NOMO-1 treated with DMSO at 0.1 percent for 48 hours (cell line): Measurements from ENCODE around the gene CTNNA2.
"Not testable (repeated sequence)": the region's sequence is repeated elsewhere in the genome, so short reads cannot be mapped to it uniquely, and the experiment has no call there.

ENCODE experiments used
- DNase-seq: peaks from one replicate; lab custom pipeline; 2025; ENCODE audit not compliant: unreplicated experiment; lab: John Stamatoyannopoulos, UW

Gene CTNNA2

GRCh38 chr2:80068038-80068731, 555.3 kb downstream of the CTNNA2 start:
- DNase-seq = no peak

DNA sequence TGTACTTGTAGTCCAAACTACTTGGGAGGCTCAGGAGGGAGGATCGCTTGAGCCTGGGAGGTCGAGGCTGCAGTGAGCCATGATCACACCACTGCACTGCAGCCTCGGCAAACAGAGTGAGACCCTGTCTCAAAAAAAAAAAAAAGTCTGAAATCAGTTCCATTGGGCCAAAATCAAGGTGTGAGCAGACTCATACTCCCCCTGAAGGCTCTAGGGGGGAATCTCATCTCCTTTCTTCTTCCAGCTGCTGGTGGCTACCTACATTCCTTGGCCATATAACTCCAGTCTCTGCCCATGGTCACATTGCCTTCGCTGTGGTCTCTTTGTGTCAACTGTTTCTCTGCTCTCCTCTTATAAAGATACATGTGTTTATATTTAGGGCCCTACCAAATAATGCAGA, 557.7 kb downstream of the CTNNA2 start:
- DNase-seq = no peak

DNA sequence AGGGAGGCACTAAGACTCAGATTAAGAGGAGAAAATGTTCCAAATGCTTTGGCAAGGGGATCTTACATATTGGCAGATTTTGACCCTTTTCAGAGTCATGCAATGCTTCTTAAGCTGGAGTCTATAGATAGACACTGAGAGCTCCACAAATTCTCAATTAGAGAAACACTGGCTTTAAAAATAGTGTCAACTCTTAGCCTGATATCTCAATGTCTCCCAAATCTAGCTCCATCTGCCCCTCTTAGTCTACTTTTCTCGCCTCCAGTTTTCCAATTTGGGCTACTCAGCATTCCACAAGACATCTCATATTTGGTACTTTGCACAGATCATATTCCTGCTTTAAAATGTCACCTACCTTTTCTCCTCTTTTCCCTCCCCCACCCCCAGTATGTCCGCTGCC, 559.1 kb downstream of the CTNNA2 start:
- DNase-seq = no peak

GRCh38 chr2:80073134-80073561, 560.3 kb downstream of the CTNNA2 start:
- DNase-seq = peak; percentile 36

DNA sequence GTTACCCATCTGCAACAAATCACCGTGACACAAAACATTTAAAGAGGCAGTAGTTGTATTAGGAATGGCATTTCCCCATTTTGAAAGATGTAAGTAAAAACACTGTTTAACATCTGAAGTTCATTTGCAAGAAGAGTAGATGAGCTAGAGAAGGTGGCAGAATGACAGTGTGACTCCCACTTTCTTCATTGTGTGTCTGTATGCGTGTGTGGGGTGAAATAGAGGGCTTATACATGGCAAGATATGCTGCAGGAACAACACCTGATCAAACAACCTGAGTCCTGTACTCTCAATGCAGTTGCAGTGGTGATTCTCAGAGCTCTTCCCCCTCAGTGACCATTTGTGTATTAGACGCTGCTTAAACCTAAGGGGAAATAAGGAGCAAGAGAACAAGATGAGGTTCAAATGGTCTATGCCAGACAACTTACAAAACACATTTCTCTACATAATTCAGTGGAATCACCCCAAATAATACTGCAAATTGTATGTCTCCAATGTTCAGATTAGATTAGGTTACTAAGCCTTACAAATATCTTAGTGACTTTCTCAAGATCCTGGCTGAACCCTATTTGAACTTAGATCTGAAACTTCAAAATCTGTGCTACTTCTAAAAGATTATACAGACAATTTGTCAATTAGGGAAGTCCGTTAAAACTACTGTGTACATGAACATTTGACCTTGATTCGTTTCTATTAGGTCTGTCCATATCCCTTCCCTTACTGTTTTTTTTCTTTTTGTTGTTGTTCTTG, 561.6 kb downstream of the CTNNA2 start:
- no peak for DNase-seq

DNA sequence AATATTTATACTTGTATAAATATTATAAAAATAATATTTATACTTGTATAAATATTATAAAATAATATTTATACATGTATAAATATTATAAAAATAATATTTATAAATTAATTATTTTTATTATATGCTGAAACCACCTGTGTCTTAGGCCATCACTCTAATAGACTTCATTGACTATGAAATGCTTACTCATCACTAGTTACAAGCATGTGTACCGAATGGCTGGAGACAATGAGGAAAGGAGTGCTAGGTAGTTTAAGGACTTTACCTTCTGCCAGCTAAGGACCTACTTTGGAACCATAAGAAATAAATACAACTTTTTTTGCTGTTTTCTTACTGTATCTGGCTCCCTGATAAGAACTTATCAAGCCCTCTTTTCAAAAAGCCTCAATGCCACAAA, 562.9 kb downstream of the CTNNA2 start:
- no peak for DNase-seq

DNA sequence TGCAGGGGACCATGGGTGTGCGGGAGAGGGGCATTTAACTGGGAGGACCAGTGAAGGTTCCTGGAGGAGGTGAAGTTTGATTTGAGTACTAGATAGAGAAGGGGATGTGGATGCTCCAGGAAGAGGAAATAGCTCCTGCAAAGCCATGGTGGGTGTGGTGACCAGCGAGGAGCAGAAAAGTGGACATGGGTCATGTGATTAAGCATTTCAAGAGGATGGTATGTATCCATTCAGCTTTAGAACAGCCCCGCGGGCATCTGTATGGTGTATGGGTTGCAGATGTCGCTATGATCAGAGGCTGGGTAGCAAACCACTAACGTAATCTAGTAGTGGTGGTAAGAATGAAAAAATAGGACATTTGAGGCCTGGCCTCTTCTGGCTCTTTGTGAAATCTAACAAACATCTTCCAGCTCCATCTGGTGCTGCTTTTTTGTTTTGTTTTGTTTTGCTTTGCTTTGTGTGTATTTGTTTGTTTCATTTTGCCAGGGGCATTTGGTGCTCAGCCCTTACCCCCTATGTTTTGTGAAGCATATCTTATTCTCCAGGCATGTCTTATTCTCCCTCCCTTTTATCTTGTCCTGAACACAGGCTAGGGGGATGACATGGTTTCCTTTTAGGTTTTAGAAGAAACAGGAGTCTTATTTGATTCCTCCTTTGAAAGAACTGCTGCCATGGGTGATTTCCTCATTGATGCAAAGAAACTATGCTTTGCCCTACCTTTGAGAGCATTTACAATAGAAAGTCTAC, 565.6 kb downstream of the CTNNA2 start:
- no peak for DNase-seq

GRCh38 chr2:80080957-80081356, 568.1 kb downstream of the CTNNA2 start:
- peak; percentile 35 for DNase-seq

DNA sequence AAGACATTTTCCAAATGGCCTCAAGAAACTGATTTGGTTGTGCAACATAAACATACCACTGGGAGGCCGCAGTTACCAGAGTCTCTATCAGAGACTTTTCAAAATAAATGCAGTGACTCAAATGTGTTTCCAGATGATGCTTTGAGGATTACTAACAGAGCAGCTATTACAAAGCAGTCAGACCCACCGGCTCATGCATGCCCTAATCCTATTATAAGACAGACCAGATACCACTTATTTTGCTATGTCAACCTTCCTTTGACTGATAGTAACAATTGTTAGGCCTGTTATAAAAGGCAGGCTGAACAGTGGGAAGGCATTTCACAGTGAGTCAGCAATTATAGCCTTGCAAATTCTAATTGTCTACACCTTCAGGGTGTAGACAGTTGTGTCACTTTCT, 574.0 kb downstream of the CTNNA2 start:
- peak; percentile 19 for DNase-seq

DNA sequence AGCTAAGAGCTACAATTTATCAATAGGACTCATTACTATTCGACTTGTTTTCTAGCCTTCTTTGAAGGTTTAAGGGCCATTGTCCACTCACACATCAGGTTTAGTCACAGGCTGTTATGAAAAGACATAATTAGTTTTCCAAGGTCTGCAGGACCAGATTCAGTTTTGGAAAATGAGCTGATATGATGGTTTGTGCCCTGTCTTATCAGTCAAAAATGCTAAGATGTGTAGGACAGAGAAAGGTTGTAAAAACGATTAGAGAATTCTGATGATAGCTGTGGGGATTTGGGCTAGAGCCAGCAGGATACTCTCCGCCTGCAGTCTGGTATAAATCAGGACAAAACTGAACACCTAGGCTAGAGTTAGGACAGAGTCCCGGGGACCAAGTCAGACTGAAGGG, 578.4 kb downstream of the CTNNA2 start:
- no peak for DNase-seq

GRCh38 chr2:80092474-80092873, 579.6 kb downstream of the CTNNA2 start:
- no peak for DNase-seq

GRCh38 chr2:80098503-80098902, 585.7 kb downstream of the CTNNA2 start:
- DNase-seq = not testable (repeated sequence)

DNA sequence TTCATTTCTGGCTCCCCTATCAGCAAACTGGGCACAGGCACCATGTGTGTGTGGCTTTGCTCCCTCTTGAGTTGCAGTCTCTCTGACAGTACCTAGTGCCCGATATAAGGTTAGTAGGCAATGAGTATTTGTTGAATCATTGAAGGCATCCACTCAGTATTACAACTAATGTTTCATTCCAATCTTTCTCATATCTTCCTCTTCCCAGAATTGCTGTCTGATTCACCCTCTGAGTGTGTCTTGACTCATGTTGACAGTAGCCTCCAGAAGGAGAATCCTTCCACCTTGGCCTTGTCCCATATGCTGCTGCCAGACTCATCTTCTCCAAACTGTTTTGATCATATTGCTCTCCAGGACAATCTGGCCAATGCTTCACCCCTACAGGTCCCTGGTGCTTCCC, 589.2 kb downstream of the CTNNA2 start:
- no peak for DNase-seq

GRCh38 chr2:80105015-80105640, 592.3 kb downstream of the CTNNA2 start:
- DNase-seq = no peak

DNA sequence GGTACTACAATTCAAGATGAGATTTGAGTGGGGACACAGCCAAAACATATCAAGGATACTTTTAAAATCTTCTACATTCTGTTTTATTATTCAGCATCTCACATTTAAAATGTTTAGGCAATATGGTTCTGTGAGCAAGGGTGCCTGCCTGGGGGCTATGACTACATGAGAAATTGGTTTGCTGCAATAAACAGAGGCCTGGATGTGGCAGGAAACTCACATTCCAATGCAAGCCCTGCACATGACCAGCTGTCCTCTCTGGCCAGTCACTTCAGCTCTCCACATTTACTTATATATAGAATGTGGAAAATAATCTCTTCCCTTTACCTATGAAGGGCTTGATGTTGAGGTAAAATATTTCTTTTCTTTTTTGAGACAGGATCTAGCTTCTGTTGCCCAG, 598.3 kb downstream of the CTNNA2 start:
- no peak for DNase-seq

DNA sequence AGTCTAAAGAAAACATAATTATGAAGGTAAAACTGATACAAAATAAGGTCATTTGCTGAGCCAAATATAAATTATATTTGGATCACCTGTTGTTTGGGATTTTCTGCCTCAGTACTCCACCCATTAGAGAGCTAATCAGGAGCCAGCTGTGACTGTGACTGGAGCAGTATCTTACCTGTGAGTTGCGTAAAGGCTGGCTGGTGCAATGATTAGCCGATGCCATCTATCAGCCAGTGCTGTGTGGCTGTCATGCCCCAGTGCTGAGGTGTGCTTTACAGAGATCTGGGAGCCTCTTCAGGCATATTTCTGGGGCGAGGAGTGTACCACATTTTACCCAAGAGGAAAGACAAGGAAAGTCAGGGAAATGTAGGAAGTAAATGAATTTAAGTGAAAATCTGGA, 599.9 kb downstream of the CTNNA2 start:
- no peak for DNase-seq

DNA sequence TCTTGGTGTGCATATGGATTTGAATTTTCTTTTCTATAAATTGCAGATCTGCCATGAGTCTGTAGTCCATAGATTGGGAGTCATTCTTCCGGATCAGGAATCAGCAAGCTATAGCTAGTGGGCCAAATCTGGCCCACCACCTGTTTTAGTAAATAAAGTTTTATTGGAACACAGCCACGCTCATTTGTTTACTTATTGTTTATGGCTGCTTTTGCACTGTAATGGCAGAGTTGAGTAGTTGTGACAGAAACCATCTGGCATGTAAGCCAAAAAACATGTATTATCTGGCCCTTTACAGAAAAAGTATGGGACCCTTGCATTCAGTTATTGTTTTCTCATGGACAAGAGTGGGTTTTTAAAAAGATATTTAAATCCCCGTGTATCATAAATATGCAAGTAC, 600.5 kb downstream of the CTNNA2 start:
- DNase-seq = no peak

- no peak for DNase-seq
Observed at GRCh38 chr2:80114812-80115211, 602.0 kb downstream of the CTNNA2 start.

- no peak for DNase-seq
Observed at GRCh38 chr2:80117401-80117800, 604.5 kb downstream of the CTNNA2 start.

DNA sequence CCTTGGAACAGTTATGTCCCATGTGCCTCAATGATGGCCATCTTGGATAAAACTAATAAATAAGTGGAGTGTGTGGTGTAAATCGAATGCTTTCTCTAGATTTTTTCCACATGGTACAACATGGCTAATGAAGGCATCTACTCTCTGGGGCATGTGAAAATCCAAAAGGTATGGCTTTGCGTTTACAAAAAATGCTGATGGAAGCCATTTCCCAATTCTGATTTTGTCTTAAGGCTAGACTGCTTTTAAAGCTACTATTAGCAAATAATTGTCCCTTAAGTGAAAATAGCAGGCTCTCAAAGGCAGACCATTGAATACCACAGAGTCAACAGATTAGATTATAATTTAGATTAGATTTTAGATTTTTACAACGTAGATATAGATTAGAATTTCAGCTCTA, 608.0 kb downstream of the CTNNA2 start:
- DNase-seq = no peak

GRCh38 chr2:80122675-80123074, 609.8 kb downstream of the CTNNA2 start:
- DNase-seq = no peak
